Left lung (tissue), 10 donors: Measurements from ENCODE around the gene DPYD. TPM values are rescaled to one million over a fixed set of nuclear protein-coding genes. Genes with fewer than 3 reads are reported as not detected.
A peak's percentile ranks its signal among the peaks of the same experiment; 100 is the strongest.

ENCODE experiments used
- ATAC-seq: fragments of 200-7000 bp; cut with Tn5 transposase; one replicate; pipeline ENCODE4 v1.9.1; 2020; ENCODE audit warnings: moderate library complexity
- DNase-seq, 4 donors: peaks; one replicate each; pipeline ENCODE4 v3.0.0-alpha.2; 2013 to 2020
- H3K27ac ChIP-seq, 2 donors: fragments of 200-600 bp; sonication (generic) in 1 of 2; one replicate each; pipeline versions ENCODE4 v1.5.0 to v1.8.0; 2020 to 2021
- H3K27me3 ChIP-seq, 2 donors: fragments of 200-600 bp; sonication (generic) in 1 of 2; one replicate each; pipeline versions ENCODE4 v1.5.0 to v1.8.0; 2020 to 2021
- H3K36me3 ChIP-seq, 2 donors: fragments of 200-600 bp; sonication (generic) in 1 of 2; one replicate each; pipeline versions ENCODE4 v1.5.0 to v1.8.0; 2020 to 2021
- H3K4me1 ChIP-seq, 2 donors: fragments of 200-600 bp; one replicate each; pipeline ENCODE4 v1.8.0; 2021
- H3K4me3 ChIP-seq, 2 donors: fragments of 200-600 bp; sonication (generic) in 1 of 2; one replicate each; pipeline versions ENCODE4 v1.5.0 to v1.8.0; 2020 to 2021; ENCODE audit warnings: mild to moderate bottlenecking in 1 of 2
- H3K9me3 ChIP-seq, 2 donors: fragments of 200-600 bp; sonication (generic) in 1 of 2; one replicate each; pipeline versions ENCODE4 v1.5.0 to v1.8.0; 2020 to 2021
- intact Hi-C, 2 donors: fragments of 100-400 bp; cut with DNase I; formaldehyde crosslinking; loops; one replicate each; pipeline versions ENCODE4 v1.11.2 to v1.14.2; 2022
- polyA plus RNA-seq, 6 donors: library from polyadenylated mRNA; unstranded; fragments of 120-200 nt; gene quantifications; one replicate each; pipeline ENCODE4 v1.2.1, GENCODE V29; 2013; ENCODE audit not compliant: insufficient read length in 6 of 6
- total RNA-seq, 2 donors: library from RNA; stranded (reverse); fragmentation: NEBNext Ultra II Directional; extraction: Animal tissue kit (Norgen Biotek cat#: 25700); gene quantifications; one replicate each; pipeline ENCODE4 v1.2.1, GENCODE V29; 2021
- TF ChIP-seq, protein P1 (sequence below), 2 donors: fragments of 200-600 bp; sonication (generic) in 1 of 2; IDR thresholded peaks; one replicate each; pipeline versions ENCODE4 v1.5.0 to v1.8.0; 2021; ENCODE audit warnings: antibody characterized with exemption in 2 of 2
- donor health status: DM: no; HTN: yes; CAD: no.
- donor health status: DM: no; HTN: no; CAD: no.

DPYD gene
- total and polyA plus RNA-seq, 8 donors: 21.4 to 106 (median 26.1) TPM

- ATAC-seq (no peak), DNase-seq (no peak)
- no peaks in the 10 kb centered on the region for H3K4me1 ChIP-seq
- intact Hi-C loops: no loop called here
- no peak overlapping the region for H3K27ac ChIP-seq
- H3K9me3 ChIP-seq: no peaks in the 10 kb centered on the region
- peaks cover 0 to 20% of the 10 kb centered on the region in 2 donors for H3K36me3 ChIP-seq
- TF ChIP-seq, protein P1, sequence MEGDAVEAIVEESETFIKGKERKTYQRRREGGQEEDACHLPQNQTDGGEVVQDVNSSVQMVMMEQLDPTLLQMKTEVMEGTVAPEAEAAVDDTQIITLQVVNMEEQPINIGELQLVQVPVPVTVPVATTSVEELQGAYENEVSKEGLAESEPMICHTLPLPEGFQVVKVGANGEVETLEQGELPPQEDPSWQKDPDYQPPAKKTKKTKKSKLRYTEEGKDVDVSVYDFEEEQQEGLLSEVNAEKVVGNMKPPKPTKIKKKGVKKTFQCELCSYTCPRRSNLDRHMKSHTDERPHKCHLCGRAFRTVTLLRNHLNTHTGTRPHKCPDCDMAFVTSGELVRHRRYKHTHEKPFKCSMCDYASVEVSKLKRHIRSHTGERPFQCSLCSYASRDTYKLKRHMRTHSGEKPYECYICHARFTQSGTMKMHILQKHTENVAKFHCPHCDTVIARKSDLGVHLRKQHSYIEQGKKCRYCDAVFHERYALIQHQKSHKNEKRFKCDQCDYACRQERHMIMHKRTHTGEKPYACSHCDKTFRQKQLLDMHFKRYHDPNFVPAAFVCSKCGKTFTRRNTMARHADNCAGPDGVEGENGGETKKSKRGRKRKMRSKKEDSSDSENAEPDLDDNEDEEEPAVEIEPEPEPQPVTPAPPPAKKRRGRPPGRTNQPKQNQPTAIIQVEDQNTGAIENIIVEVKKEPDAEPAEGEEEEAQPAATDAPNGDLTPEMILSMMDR (IDR thresholded peaks at IDR 0.05): no peak
- H3K4me3 ChIP-seq: no peak overlapping the region
- no peaks in the 10 kb centered on the region for H3K27me3 ChIP-seq
Measured at GRCh38 chr1:97308131-97308530, 612.7 kb downstream of the DPYD start.

DNA sequence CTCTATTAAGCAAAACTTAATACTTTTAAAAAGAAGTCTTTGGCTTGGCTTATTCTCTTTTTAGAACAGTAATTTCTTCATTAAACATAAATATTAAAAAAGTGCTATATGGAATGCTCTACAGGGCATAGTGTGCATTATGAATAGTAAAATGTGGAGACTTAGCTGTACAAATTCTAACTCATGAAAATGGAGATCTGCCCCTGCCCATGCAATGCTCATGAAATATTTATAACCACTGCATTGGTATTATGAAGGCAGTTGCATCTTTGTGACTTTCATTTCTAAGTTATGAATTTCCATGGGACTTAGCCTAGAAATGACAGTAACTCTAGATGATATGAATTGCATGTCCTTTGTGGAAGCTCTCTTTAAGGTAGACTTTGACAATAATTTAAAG is 613.3 kb downstream of the DPYD start:
- no peak for ATAC-seq
- intact Hi-C loops: no loop called here

DNA sequence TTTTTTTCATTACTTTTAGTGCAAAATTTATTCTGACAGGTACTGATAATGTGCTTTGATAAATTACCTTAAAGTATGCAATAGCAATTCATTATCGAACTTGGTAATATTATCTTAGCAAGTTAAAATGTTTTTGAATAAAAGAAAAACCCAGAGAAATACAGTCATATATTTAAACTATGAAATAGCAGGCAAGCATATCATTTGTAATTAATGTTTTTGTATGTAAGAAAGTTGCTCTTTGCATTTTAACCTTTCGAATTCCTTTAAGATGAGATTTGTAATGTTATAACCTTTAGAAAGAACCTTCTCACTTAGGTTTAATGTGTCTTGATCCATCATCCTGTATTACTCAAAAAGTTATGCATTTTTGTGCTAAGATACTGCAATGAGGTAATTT is 613.7 kb downstream of the DPYD start:
- H3K9me3 ChIP-seq: no peaks in the 10 kb centered on the region
- TF ChIP-seq, protein P1 (IDR thresholded peaks at IDR 0.05): no peak
- H3K36me3 ChIP-seq: peaks cover 0 to 25% of the 10 kb centered on the region in 2 donors
- H3K27ac ChIP-seq: no peak overlapping the region
- H3K4me1 ChIP-seq: no peaks in the 10 kb centered on the region
- no peaks in the 10 kb centered on the region for H3K27me3 ChIP-seq
- DNase-seq (no peak), ATAC-seq (no peak)
- intact Hi-C loops: no loop called here
- H3K4me3 ChIP-seq: no peak overlapping the region

More for the DNA sequence above, 613.3 kb downstream of the DPYD start:
- Histone ChIP-seq H3K4me1 (no peaks in the 10 kb centered on the region), H3K9me3 (no peaks in the 10 kb centered on the region), H3K36me3 (peaks cover 0 to 24% of the 10 kb centered on the region in 2 donors), H3K4me3 (no peak overlapping the region), H3K27me3 (no peaks in the 10 kb centered on the region), H3K27ac (no peak overlapping the region)
- TF ChIP-seq, protein P1 (IDR thresholded peaks at IDR 0.05): no peak
- no peak for DNase-seq

DNA sequence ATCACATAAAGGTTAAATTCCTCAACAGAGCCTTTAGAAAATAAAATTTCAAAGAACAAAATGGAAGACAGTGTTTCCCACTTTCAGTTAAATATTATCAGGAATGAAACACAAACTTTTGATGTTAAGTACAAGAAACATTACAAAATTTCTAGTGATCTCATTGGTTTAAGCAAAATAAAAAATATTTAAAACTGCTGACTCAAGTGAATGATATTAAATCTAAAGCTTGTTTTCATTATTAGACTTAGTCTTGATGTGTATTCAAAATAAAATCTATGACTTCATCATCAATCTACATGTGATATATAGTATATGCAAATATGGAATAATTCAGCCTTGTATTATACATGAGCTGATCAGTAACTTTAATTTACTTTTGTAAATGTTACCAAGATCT is 614.3 kb downstream of the DPYD start:
- Histone ChIP-seq H3K4me1 (no peaks in the 10 kb centered on the region), H3K27me3 (no peaks in the 10 kb centered on the region), H3K9me3 (no peaks in the 10 kb centered on the region), H3K4me3 (no peak overlapping the region), H3K27ac (no peak overlapping the region), H3K36me3 (peaks cover 0 to 25% of the 10 kb centered on the region in 2 donors)
- TF ChIP-seq, protein P1 (IDR thresholded peaks at IDR 0.05): no peak
- DNase-seq (no peak), ATAC-seq (no peak)
- intact Hi-C loops: no loop called here

- TF ChIP-seq, protein P1 (IDR thresholded peaks at IDR 0.05): no peak
- no peaks in the 10 kb centered on the region for H3K9me3 ChIP-seq
- H3K4me3 ChIP-seq: no peak overlapping the region
- intact Hi-C loops: no loop called here
- peaks cover 0 to 25% of the 10 kb centered on the region in 2 donors for H3K36me3 ChIP-seq
- H3K27me3 ChIP-seq: no peaks in the 10 kb centered on the region
- ATAC-seq (peak; percentile 25), DNase-seq (peak in 1 of 4 donors; percentile 5)
- H3K4me1 ChIP-seq: no peaks in the 10 kb centered on the region
- no peak overlapping the region for H3K27ac ChIP-seq
Measured at GRCh38 chr1:97304366-97304765, 616.5 kb downstream of the DPYD start.
